ENCODE measurements around the gene OR2L2. TPM values are rescaled to one million over a fixed set of nuclear protein-coding genes. Genes with fewer than 3 reads are reported as not detected.

Gene OR2L2
- under 0.01 TPM in 1 of 2 replicates, not detected in the other for total RNA-seq
- 0.03 TPM in 1 of 2 replicates, not detected in the other for polyA plus RNA-seq
- polyA plus RNA-seq (2012), result 0.02 and 0.03 TPM in 2 replicates
- not detected in 2 replicates for polyA minus RNA-seq (ENCODE audit: low replicate concordance)

- H3K9ac ChIP-seq (ENCODE audit: insufficient read depth, low read length), result no peak within 1 kb of the TSS
- no peaks in the 10 kb centered on the region for H3K9me3 ChIP-seq (ENCODE audit: control insufficient read depth, insufficient read depth, low read depth, low read length)
- no peak within 1 kb of the TSS for H2AFZ ChIP-seq (ENCODE audit: low read length)
- TF ChIP-seq, protein P1, sequence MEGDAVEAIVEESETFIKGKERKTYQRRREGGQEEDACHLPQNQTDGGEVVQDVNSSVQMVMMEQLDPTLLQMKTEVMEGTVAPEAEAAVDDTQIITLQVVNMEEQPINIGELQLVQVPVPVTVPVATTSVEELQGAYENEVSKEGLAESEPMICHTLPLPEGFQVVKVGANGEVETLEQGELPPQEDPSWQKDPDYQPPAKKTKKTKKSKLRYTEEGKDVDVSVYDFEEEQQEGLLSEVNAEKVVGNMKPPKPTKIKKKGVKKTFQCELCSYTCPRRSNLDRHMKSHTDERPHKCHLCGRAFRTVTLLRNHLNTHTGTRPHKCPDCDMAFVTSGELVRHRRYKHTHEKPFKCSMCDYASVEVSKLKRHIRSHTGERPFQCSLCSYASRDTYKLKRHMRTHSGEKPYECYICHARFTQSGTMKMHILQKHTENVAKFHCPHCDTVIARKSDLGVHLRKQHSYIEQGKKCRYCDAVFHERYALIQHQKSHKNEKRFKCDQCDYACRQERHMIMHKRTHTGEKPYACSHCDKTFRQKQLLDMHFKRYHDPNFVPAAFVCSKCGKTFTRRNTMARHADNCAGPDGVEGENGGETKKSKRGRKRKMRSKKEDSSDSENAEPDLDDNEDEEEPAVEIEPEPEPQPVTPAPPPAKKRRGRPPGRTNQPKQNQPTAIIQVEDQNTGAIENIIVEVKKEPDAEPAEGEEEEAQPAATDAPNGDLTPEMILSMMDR (conservative IDR thresholded peaks at IDR 0.05 in 1 of 2, IDR thresholded peaks at IDR 0.05 in 1 of 2; ENCODE audit: low read depth in 1 of 2, low read length in 2 of 2), result no peak
- no peak for TF ChIP-seq EZH2 (IDR thresholded peaks at IDR 0.05; ENCODE audit: low read length, missing control alignments)
- no peaks in the 10 kb centered on the region for H3K36me3 ChIP-seq (ENCODE audit: control insufficient read depth, insufficient read depth, low read length)
- no peak for DNase-seq (ENCODE audit: low read depth in 2 of 2)
- H3K79me2 ChIP-seq (ENCODE audit: control insufficient read depth, insufficient read depth, low read length), result no peaks in the 10 kb centered on the region
- no peaks in the 10 kb centered on the region for H3K27me3 ChIP-seq (ENCODE audit: control insufficient read depth, insufficient read depth, low read length)
- H3K4me1 ChIP-seq (ENCODE audit: control insufficient read depth, extremely low read depth, insufficient read depth, low read length), result no peaks in the 10 kb centered on the region
- H3K4me2 ChIP-seq (ENCODE audit: extremely low read depth, insufficient read depth, low read length), result no peak within 1 kb of the TSS
- no peak within 1 kb of the TSS for H3K4me3 ChIP-seq (replicated peaks in 1 of 4; ENCODE audit: control extremely low read depth in 1 of 4, insufficient read depth in 1 of 4, low read depth in 3 of 4, low read length in 4 of 4)
- H3K27ac ChIP-seq (ENCODE audit: insufficient read depth, low read length), result no peak within 1 kb of the TSS
- H4K20me1 ChIP-seq (ENCODE audit: control insufficient read depth, extremely low read depth, insufficient read depth, low read length), result no peaks in the 10 kb centered on the region
Measured at GRCh38 chr1:248029770-248030169, at the start of gene OR2L2. Gene OR2L2 (plus strand): TSS chr1:248030070. CDS start chr1:248038268, 8,198 bp downstream.

- no peaks in the 10 kb centered on the region for H3K4me1 ChIP-seq (ENCODE audit: control insufficient read depth, extremely low read depth, insufficient read depth, low read length)
- TF ChIP-seq, protein P1 (conservative IDR thresholded peaks at IDR 0.05 in 1 of 2, IDR thresholded peaks at IDR 0.05 in 1 of 2; ENCODE audit: low read depth in 1 of 2, low read length in 2 of 2), result no peak
- TF ChIP-seq EZH2 (IDR thresholded peaks at IDR 0.05; ENCODE audit: low read length, missing control alignments), result no peak
- no peaks in the 10 kb centered on the region for H3K36me3 ChIP-seq (ENCODE audit: control insufficient read depth, insufficient read depth, low read length)
- H3K9me3 ChIP-seq (ENCODE audit: control insufficient read depth, insufficient read depth, low read depth, low read length), result no peaks in the 10 kb centered on the region
- no peak overlapping the region for H2AFZ ChIP-seq (ENCODE audit: low read length)
- no peaks in the 10 kb centered on the region for H4K20me1 ChIP-seq (ENCODE audit: control insufficient read depth, extremely low read depth, insufficient read depth, low read length)
- no peak overlapping the region for H3K4me3 ChIP-seq (replicated peaks in 1 of 4; ENCODE audit: control extremely low read depth in 1 of 4, insufficient read depth in 1 of 4, low read depth in 3 of 4, low read length in 4 of 4)
- H3K79me2 ChIP-seq (ENCODE audit: control insufficient read depth, insufficient read depth, low read length), result no peaks in the 10 kb centered on the region
- no peak for DNase-seq (ENCODE audit: low read depth in 2 of 2)
- H3K27ac ChIP-seq (ENCODE audit: insufficient read depth, low read length), result no peak overlapping the region
- H3K27me3 ChIP-seq (ENCODE audit: control insufficient read depth, insufficient read depth, low read length), result no peaks in the 10 kb centered on the region
- no peak overlapping the region for H3K9ac ChIP-seq (ENCODE audit: insufficient read depth, low read length)
- no peak overlapping the region for H3K4me2 ChIP-seq (ENCODE audit: extremely low read depth, insufficient read depth, low read length)
Measured at GRCh38 chr1:247992986-247993385, 36.9 kb upstream of the OR2L2 start.

- H3K27me3 ChIP-seq (ENCODE audit: control insufficient read depth, insufficient read depth, low read length), result no peaks in the 10 kb centered on the region
- H4K20me1 ChIP-seq (ENCODE audit: control insufficient read depth, extremely low read depth, insufficient read depth, low read length), result no peaks in the 10 kb centered on the region
- H3K79me2 ChIP-seq (ENCODE audit: control insufficient read depth, insufficient read depth, low read length), result no peaks in the 10 kb centered on the region
- H3K4me3 ChIP-seq (replicated peaks in 1 of 4; ENCODE audit: control extremely low read depth in 1 of 4, insufficient read depth in 1 of 4, low read depth in 3 of 4, low read length in 4 of 4), result no peak overlapping the region
- H3K4me1 ChIP-seq (ENCODE audit: control insufficient read depth, extremely low read depth, insufficient read depth, low read length), result no peaks in the 10 kb centered on the region
- no peaks in the 10 kb centered on the region for H3K9me3 ChIP-seq (ENCODE audit: control insufficient read depth, insufficient read depth, low read depth, low read length)
- H3K36me3 ChIP-seq (ENCODE audit: control insufficient read depth, insufficient read depth, low read length), result no peaks in the 10 kb centered on the region
- H3K9ac ChIP-seq (ENCODE audit: insufficient read depth, low read length), result no peak overlapping the region
- H3K4me2 ChIP-seq (ENCODE audit: extremely low read depth, insufficient read depth, low read length), result no peak overlapping the region
- DNase-seq (ENCODE audit: low read depth in 2 of 2), result no peak
- no peak overlapping the region for H2AFZ ChIP-seq (ENCODE audit: low read length)
- TF ChIP-seq, protein P1 (conservative IDR thresholded peaks at IDR 0.05 in 1 of 2, IDR thresholded peaks at IDR 0.05 in 1 of 2; ENCODE audit: low read depth in 1 of 2, low read length in 2 of 2), result no peak
- TF ChIP-seq EZH2 (IDR thresholded peaks at IDR 0.05; ENCODE audit: low read length, missing control alignments), result no peak
- H3K27ac ChIP-seq (ENCODE audit: insufficient read depth, low read length), result no peak overlapping the region
Measured at GRCh38 chr1:247998811-247999210, 31.1 kb upstream of the OR2L2 start.

Data from fibroblast of lung (primary cell).